Gastroesophageal sphincter (tissue), 3 donors: Measurements from ENCODE around the gene CLEC4G.

ENCODE experiments used
- EP300 ChIP-seq: sonication (generic); formaldehyde crosslinking; IDR thresholded peaks from one replicate; pipeline ENCODE4 v1.6.1; 2017; ENCODE audit warnings: antibody characterized with exemption, mild to moderate bottlenecking
- POLR2A ChIP-seq, 2 donors: fragments of 450-650 bp; IDR thresholded peaks; one replicate each; pipeline ENCODE4 v1.6.1; 2017; ENCODE audit warnings: antibody characterized with exemption in 2 of 2, mild to moderate bottlenecking in 2 of 2, moderate library complexity in 1 of 2
- POLR2AphosphoS5 ChIP-seq: sonication (generic); formaldehyde crosslinking; IDR thresholded peaks from one replicate; pipeline ENCODE4 v1.6.1; 2017; ENCODE audit warnings: antibody characterized with exemption
- TF ChIP-seq, protein P1 (sequence below), 4 experiments: fragments of 200-600 bp in 2 of 4; fragments of 450-650 bp in 2 of 4; sonication (generic) in 1 of 4; IDR thresholded peaks; one replicate each; pipeline ENCODE4 v1.5.1; 2017 to 2019; ENCODE audit warnings: antibody characterized with exemption in 4 of 4, mild to moderate bottlenecking in 2 of 4, moderate library complexity in 2 of 4

DNA sequence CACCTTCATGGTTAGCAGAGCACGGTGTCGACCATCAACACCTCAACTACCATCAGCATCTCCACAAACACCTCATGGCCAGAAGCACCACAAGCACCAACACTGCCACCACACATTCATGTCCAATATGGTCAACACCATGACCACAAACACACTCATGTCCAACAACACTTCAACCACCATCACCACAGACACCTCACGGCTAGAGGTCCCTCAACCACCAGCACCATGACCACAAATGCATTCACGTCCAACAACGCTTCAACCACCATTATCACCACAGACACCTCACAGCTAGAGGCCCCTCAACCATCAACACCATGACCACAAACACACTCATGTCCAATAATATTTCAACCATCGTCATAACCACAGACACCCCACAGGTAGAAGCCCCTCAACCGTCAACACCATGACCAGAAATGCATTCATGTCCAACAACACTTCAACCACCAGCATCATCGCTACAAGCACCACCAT lies 41.1 kb downstream of the CLEC4G start:
- TF ChIP-seq POLR2A (IDR thresholded peaks at IDR 0.05): no peak
- TF ChIP-seq, protein P1, sequence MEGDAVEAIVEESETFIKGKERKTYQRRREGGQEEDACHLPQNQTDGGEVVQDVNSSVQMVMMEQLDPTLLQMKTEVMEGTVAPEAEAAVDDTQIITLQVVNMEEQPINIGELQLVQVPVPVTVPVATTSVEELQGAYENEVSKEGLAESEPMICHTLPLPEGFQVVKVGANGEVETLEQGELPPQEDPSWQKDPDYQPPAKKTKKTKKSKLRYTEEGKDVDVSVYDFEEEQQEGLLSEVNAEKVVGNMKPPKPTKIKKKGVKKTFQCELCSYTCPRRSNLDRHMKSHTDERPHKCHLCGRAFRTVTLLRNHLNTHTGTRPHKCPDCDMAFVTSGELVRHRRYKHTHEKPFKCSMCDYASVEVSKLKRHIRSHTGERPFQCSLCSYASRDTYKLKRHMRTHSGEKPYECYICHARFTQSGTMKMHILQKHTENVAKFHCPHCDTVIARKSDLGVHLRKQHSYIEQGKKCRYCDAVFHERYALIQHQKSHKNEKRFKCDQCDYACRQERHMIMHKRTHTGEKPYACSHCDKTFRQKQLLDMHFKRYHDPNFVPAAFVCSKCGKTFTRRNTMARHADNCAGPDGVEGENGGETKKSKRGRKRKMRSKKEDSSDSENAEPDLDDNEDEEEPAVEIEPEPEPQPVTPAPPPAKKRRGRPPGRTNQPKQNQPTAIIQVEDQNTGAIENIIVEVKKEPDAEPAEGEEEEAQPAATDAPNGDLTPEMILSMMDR (IDR thresholded peaks at IDR 0.05): no peak
- TF ChIP-seq POLR2AphosphoS5: no peak
- TF ChIP-seq EP300: no peak
